ENCODE data around the gene ENOSF1. TPM values are rescaled to one million over a fixed set of nuclear protein-coding genes. Genes with fewer than 3 reads are reported as not detected.

ENOSF1 gene
- total and polyA plus RNA-seq, 12 donors = 50.8 to 196 (median 93.7) TPM

GRCh38 chr18:713135-713490 lies 683 bp upstream of the ENOSF1 start:
- Histone ChIP-seq H3K4me1 (replicated peaks in 1 of 2) (peaks cover 0 to 3% of the 10 kb centered on the region in 2 donors), H3K9me3 (replicated peaks in 1 of 3) (no peaks in the 10 kb centered on the region), H3K27me3 (no peaks in the 10 kb centered on the region), H3K36me3 (replicated peaks in 1 of 2) (no peaks in the 10 kb centered on the region), H3K4me3 (peak overlapping the region in 1 of 4 donors; percentile 70), H3K27ac (peak overlapping the region in 3 of 5 donors; percentile 76 to 92 (median 86))
- 75 to 94% (median 93%) methylated on average over 12 to 23 of the region's 23 CpGs for WGBS, 4 donors
- intact Hi-C loops (cut with DNase I) = no loop called here
- no peak for TF ChIP-seq POLR2A (IDR thresholded peaks at IDR 0.05)
- no peak for TF ChIP-seq CTCF (IDR thresholded peaks at IDR 0.05)
- DNase-seq = peak in 1 of 7 donors; percentile 9

- H3K27me3 ChIP-seq = no peaks in the 10 kb centered on the region
- H3K4me1 ChIP-seq (replicated peaks in 1 of 2) = peaks cover 0 to 3% of the 10 kb centered on the region in 2 donors
- H3K27ac ChIP-seq = peak overlapping the region; percentile 22 to 92 (median 76)
- peak; percentile 74 to 89 (median 85) for DNase-seq
- H3K9me3 ChIP-seq (replicated peaks in 1 of 3) = no peaks in the 10 kb centered on the region
- 1% methylated on average over 22 to 42 of the region's 42 CpGs for WGBS, 4 donors
- no peaks in the 10 kb centered on the region for H3K36me3 ChIP-seq (replicated peaks in 1 of 2)
- peak overlapping the region in 3 of 4 donors; percentile 55 to 76 (median 70) for H3K4me3 ChIP-seq
- intact Hi-C loops (cut with DNase I) = no loop called here
- TF ChIP-seq CTCF (IDR thresholded peaks at IDR 0.05) (no peak), POLR2A (IDR thresholded peaks at IDR 0.05) (peak in 1 of 2 donors; percentile 54)
These were observed 601 bp downstream of the ENOSF1 start for GRCh38 chr18:711657-712400.

- WGBS, 4 donors = 8 to 10% (median 9%) methylated on average over 8 of the region's 8 CpGs
- intact Hi-C loops (cut with DNase I) = no loop called here
These were observed 1.1 kb downstream of the ENOSF1 start for GRCh38 chr18:711310-711656.

More at GRCh38 chr18:711310-711656, 1.1 kb downstream of the ENOSF1 start:
- Histone ChIP-seq H3K27me3 (no peaks in the 10 kb centered on the region), H3K9me3 (replicated peaks in 1 of 3) (no peaks in the 10 kb centered on the region), H3K4me3 (peak overlapping the region in 2 of 4 donors; percentile 55 to 70), H3K27ac (peak overlapping the region in 3 of 5 donors; percentile 76 to 92 (median 86)), H3K4me1 (replicated peaks in 1 of 2) (peaks cover 0 to 3% of the 10 kb centered on the region in 2 donors), H3K36me3 (replicated peaks in 1 of 2) (no peaks in the 10 kb centered on the region)
- peak in 2 of 7 donors; percentile 17 to 21 for DNase-seq
- no peak for TF ChIP-seq CTCF (IDR thresholded peaks at IDR 0.05)
- no peak for TF ChIP-seq POLR2A (IDR thresholded peaks at IDR 0.05)
